Diencephalon (tissue), 1 donor: Measurements from ENCODE around the gene NUF2. TPM values are rescaled to one million over a fixed set of nuclear protein-coding genes. Genes with fewer than 3 reads are reported as not detected.

Source experiments
- total RNA-seq: library from RNA; depleted of rRNA; stranded (reverse); fragments of >200 nt; gene quantifications from one replicate; pipeline ENCODE4 v1.2.3, GENCODE V29; 2014

Gene NUF2
- 6.9 TPM for total RNA-seq

DNA sequence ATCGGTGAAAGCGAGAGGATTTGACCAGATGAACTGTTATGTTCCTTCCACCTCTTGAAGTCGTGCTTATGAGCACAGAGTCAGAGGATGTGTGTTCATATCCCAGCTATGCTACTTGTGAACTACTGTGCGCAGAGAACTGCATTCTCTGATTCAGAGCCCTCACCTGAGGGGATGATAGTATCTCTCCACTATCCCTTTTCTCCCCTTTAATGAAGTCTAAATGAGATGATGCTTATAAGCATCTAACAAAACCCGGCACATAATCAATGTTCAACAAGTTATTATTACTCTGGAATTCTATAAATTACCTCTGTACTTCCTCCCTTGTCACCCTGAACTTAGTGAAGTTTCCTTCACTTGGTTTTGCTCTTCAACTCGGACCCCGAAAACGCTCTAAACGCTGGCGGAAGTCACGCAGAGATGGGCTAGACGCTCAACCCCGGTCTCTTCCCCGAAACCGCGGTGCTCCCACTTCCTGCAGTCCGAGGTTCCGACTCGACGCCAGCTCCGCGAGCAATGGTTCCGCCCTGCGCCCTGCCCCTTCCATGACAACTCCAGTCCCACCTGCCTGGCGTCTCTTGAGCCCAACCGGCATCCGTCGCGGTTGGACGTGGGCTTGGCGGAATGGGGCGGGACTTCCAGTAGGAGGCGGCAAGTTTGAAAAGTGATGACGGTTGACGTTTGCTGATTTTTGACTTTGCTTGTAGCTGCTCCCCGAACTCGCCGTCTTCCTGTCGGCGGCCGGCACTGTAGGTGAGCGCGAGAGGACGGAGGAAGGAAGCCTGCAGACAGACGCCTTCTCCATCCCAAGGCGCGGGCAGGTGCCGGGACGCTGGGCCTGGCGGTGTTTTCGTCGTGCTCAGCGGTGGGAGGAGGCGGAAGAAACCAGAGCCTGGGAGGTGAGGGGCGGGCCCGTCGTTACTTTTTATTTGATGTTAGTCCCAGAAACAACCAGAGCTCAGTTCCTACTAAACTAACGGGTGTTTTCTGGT, at the start of gene NUF2:
Gene NUF2 (plus strand): TSS at position 644 of the 995 bp plus-strand sequence. CDS start 4,098 bp downstream, outside the sequence.

Other genes starting within 250 kb of the NUF2 start
- 8.3 TPM for gene RGS5, start 119.0 kb upstream of the NUF2 start, total RNA-seq